Measurements from ENCODE around the gene ALX4.

ALX4 gene

DNA sequence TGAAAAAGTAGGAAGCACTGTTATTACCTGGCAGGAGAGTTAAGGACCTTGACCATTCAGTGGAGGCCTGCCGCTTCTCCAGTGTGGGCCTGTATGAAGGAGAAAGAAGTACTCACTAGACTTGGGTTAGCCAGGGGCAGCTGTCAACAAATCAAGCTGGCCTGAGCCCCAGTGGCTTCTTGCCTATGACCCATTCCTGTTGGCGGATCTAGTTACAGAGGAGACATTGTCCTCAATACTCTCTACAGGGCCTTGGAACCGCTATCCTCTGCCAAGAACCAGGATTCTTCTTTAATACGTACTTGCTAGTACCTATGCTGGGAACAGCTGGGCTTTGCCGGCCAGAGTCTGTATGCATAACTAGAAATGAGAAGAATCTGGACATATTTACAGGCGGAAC is 68.1 kb downstream of the ALX4 start:
- H3K4me3 ChIP-seq (ENCODE audit: low read depth, low read length) = no peak overlapping the region
- in situ Hi-C loops (cut with HindIII; ENCODE audit: low sequenced_read_pairs) = no loop called here
- TF ChIP-seq, protein P1, sequence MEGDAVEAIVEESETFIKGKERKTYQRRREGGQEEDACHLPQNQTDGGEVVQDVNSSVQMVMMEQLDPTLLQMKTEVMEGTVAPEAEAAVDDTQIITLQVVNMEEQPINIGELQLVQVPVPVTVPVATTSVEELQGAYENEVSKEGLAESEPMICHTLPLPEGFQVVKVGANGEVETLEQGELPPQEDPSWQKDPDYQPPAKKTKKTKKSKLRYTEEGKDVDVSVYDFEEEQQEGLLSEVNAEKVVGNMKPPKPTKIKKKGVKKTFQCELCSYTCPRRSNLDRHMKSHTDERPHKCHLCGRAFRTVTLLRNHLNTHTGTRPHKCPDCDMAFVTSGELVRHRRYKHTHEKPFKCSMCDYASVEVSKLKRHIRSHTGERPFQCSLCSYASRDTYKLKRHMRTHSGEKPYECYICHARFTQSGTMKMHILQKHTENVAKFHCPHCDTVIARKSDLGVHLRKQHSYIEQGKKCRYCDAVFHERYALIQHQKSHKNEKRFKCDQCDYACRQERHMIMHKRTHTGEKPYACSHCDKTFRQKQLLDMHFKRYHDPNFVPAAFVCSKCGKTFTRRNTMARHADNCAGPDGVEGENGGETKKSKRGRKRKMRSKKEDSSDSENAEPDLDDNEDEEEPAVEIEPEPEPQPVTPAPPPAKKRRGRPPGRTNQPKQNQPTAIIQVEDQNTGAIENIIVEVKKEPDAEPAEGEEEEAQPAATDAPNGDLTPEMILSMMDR (IDR thresholded peaks at IDR 0.05; ENCODE audit: low read depth, low read length, missing control alignments) = no peak
- DNase-seq (ENCODE audit: low read depth) = no peak

DNA sequence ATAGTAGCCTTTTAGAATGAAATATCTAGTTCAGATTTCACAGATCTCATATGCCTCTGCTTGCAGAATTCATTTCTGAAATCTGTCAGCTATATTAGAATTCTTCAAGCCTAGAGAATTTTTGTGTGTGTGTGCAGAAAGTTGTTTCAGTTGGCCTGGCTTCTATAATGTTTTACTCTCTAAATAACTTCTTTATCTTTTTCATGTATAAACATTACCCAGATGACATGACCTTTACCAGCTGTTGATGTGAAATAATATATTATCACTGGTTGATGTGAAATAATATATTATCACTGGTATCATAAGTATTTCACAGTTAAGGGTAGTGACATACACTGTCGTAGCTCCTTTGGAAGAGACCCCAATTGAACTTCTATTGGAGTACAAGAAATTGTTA is 72.8 kb downstream of the ALX4 start:
- TF ChIP-seq, protein P1 (IDR thresholded peaks at IDR 0.05; ENCODE audit: low read depth, low read length, missing control alignments) = no peak
- no peak overlapping the region for H3K4me3 ChIP-seq (ENCODE audit: low read depth, low read length)
- DNase-seq (ENCODE audit: low read depth) = no peak
- in situ Hi-C loops (cut with HindIII; ENCODE audit: low sequenced_read_pairs) = no loop called here

DNA sequence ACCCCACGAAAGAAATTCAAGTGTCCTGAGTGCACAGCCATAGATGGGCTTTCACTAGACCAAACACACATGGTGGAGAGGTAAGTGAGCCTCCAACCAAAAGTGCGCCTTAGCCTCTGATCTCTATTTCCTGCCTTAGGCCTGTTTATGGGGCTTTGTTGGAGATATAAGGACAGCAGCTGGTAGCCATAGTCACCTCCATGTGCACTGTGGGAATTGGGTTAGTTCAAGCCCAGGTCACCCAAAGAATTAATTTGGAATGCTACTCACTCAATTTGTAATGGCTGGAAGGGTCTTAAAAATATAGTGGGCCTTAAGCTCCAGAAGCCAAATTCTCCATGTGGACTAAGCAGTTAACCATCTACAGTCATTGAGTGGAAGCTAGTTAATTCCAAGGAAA is 73.6 kb downstream of the ALX4 start:
- in situ Hi-C loops (cut with HindIII; ENCODE audit: low sequenced_read_pairs) = no loop called here
- TF ChIP-seq, protein P1 (IDR thresholded peaks at IDR 0.05; ENCODE audit: low read depth, low read length, missing control alignments) = no peak
- no peak for DNase-seq (ENCODE audit: low read depth)
- H3K4me3 ChIP-seq (ENCODE audit: low read depth, low read length) = no peak overlapping the region

DNA sequence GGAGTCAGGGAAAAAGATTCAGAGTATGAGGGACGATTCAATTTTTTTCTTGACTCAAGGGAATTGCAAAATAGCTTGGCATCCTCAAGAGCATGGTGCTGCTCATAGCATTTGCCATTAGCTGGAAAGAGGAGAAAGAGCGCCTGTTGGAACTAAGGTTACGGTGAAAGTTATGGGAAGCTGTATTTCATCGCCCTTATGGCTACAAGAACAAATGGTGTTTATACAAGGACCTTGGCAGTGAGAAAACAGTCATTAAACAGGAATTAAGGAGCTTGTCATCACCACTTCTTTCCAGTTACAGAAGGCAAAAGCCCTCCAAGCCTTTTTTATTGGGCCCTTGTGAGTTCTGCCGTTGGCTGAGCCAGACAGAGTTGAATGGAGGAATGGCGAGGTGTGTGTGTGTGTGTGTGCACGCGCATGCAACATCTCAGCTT is 74.2 kb downstream of the ALX4 start:
- in situ Hi-C loops (cut with HindIII; ENCODE audit: low sequenced_read_pairs) = no loop called here
- DNase-seq (ENCODE audit: low read depth) = no peak
- TF ChIP-seq, protein P1 (IDR thresholded peaks at IDR 0.05; ENCODE audit: low read depth, low read length, missing control alignments) = no peak
- no peak overlapping the region for H3K4me3 ChIP-seq (ENCODE audit: low read depth, low read length)

DNA sequence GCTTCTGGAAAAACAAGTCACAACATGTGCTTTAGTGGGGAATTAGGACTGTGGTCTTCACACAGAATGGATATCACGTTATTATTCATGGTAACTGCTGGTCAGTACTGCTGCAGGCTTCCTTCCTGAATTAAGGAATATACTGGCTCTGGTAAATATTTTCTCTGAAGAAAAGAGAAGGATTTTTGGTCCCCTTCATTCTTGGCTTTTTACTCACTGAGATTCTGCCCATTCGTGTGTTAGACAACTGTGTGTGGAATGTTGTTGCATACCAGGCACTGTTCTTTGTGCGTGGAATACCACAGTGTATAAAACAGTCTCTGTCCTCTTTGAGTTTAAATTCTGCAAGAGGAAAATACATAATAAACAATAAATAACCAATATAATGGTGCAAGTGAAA is 80.3 kb downstream of the ALX4 start:
- TF ChIP-seq, protein P1 (IDR thresholded peaks at IDR 0.05; ENCODE audit: low read depth, low read length, missing control alignments) = no peak

DNA sequence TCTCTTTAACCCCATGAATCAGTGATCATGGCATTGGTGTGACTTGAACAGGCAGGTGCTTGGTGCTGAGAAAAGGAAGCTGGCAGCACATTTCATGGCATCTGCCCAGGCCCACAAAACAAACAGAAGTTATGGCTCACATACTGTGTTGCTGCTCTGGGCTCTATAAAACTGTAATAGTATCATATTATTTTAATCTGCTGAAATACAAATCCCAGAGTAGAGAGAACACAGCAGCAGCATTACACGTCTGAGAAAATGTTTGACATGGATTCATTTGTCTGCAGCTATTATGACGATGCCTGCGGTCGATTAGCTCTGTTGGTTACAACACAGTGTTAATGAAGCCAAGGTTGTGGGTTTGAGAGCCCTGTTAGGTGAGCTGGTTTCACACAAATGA is 80.8 kb downstream of the ALX4 start:
- in situ Hi-C loops (cut with HindIII; ENCODE audit: low sequenced_read_pairs) = no loop called here
- TF ChIP-seq, protein P1 (IDR thresholded peaks at IDR 0.05; ENCODE audit: low read depth, low read length, missing control alignments) = no peak
- no peak overlapping the region for H3K4me3 ChIP-seq (ENCODE audit: low read depth, low read length)
- DNase-seq (ENCODE audit: low read depth) = no peak

More for the DNA sequence above, 80.3 kb downstream of the ALX4 start:
- no peak for DNase-seq (ENCODE audit: low read depth)
- in situ Hi-C loops (cut with HindIII; ENCODE audit: low sequenced_read_pairs) = no loop called here
- H3K4me3 ChIP-seq (ENCODE audit: low read depth, low read length) = no peak overlapping the region

DNA sequence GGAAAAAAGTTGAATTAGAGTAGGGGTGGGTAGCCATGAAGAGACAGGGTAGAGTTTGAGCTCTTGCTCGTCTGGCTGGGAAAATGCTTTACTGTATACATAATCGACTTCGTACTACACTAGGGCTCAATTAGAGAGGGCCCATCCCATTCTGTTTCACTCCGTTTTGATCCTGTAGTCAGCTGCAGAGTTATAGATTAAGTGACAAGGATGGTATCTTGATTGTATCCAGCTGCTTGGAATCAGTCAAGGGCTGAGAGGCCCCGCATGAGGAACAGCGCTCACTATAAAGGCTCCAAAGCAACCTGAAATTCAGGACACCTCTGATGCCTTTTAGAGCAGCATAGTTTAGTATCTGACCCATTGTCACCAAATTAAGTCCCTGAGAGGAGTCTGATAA is 81.6 kb downstream of the ALX4 start:
- TF ChIP-seq, protein P1 (IDR thresholded peaks at IDR 0.05; ENCODE audit: low read depth, low read length, missing control alignments) = no peak
- H3K4me3 ChIP-seq (ENCODE audit: low read depth, low read length) = no peak overlapping the region
- no peak for DNase-seq (ENCODE audit: low read depth)
- in situ Hi-C loops (cut with HindIII; ENCODE audit: low sequenced_read_pairs) = no loop called here

Measured in astrocyte of the cerebellum (primary cell).